Spleen (tissue), 11 donors: Measurements from ENCODE around the gene ARNT2. TPM values are rescaled to one million over a fixed set of nuclear protein-coding genes. Genes with fewer than 3 reads are reported as not detected.

ENCODE experiments used
- DNase-seq: peaks from one replicate; pipeline ENCODE4 v3.0.0-alpha.2; 2020
- H3K27ac ChIP-seq, 8 donors: fragments of 200-600 bp; sonication (generic) in 7 of 8; 1 replicate in 4 of 8; 2 replicates in 4 of 8; pipeline versions ENCODE4 v1.5.0 to v1.8.0; 2016 to 2021; ENCODE audit warnings: inconsistent platforms in 4 of 8, mild to moderate bottlenecking in 4 of 8, moderate library complexity in 1 of 8
- H3K27me3 ChIP-seq, 7 donors: fragments of 200-600 bp; sonication (generic) in 6 of 7; replicated peaks in 1 of 7; 1 replicate in 4 of 7; 2 replicates in 3 of 7; pipeline versions ENCODE4 v1.5.0 to v1.8.0; 2016 to 2021; ENCODE audit warnings: inconsistent platforms in 3 of 7, mild to moderate bottlenecking in 1 of 7
- H3K36me3 ChIP-seq, 6 donors: fragments of 200-600 bp; sonication (generic) in 5 of 6; 1 replicate in 4 of 6; 2 replicates in 2 of 6; pipeline versions ENCODE4 v1.5.0 to v1.8.0; 2016 to 2021; ENCODE audit warnings: inconsistent platforms in 2 of 6
- H3K4me1 ChIP-seq, 6 donors: fragments of 200-600 bp; sonication (generic) in 5 of 6; 1 replicate in 3 of 6; 2 replicates in 3 of 6; pipeline versions ENCODE4 v1.5.0 to v1.8.0; 2016 to 2021; ENCODE audit warnings: inconsistent platforms in 3 of 6
- H3K4me3 ChIP-seq, 8 donors: fragments of 200-600 bp; sonication (generic) in 7 of 8; 1 replicate in 4 of 8; 2 replicates in 4 of 8; pipeline versions ENCODE4 v1.5.0 to v1.8.0; 2016 to 2021; ENCODE audit warnings: inconsistent platforms in 4 of 8, mild to moderate bottlenecking in 4 of 8, moderate library complexity in 2 of 8
- H3K9me3 ChIP-seq, 8 donors: fragments of 200-600 bp; sonication (generic) in 7 of 8; 1 replicate in 4 of 8; 2 replicates in 4 of 8; pipeline versions ENCODE4 v1.5.0 to v1.8.0; 2016 to 2021; ENCODE audit warnings: inconsistent platforms in 4 of 8
- POLR2A ChIP-seq, 3 donors: fragments of 450-650 bp; IDR thresholded peaks; one replicate each; pipeline ENCODE4 v1.5.1; 2017; ENCODE audit warnings: antibody characterized with exemption in 3 of 3, mild to moderate bottlenecking in 1 of 3
- POLR2AphosphoS5 ChIP-seq, 3 donors: sonication (generic); formaldehyde crosslinking; IDR thresholded peaks; one replicate each; pipeline ENCODE4 v1.5.1; 2017; ENCODE audit warnings: antibody characterized with exemption in 3 of 3
- WGBS, 5 donors: extraction: QIAGEN DNeasy Blood & Tissue Kit in 3 of 5; methylation state at CpG; one replicate each; pipeline versions ENCODE4 v1.1.5 to v1.1.7; 2013 to 2018; 5-methylcytosine and 5-hydroxymethylcytosine counted together
- intact Hi-C: fragments of 100-400 bp; cut with DNase I; formaldehyde crosslinking; loops from one replicate; pipeline ENCODE4 v1.15.0; 2023; ENCODE audit warnings: low total_unique reads
- polyA plus RNA-seq, 3 donors: library from polyadenylated mRNA; stranded (reverse); fragments of 200-250 nt; gene quantifications; one replicate each; pipeline ENCODE4 v1.2.1, GENCODE V29; 2013
- total RNA-seq, 7 donors: library from RNA; depleted of rRNA in 3 of 7; stranded (reverse); fragments of >200 nt in 3 of 7; fragmentation: NEBNext Ultra II Directional in 4 of 7; extraction: Animal tissue kit (Norgen Biotek cat#: 25700) in 4 of 7; gene quantifications; one replicate each; pipeline versions ENCODE4 v1.1.0 to v1.2.1, GENCODE V29; 2016 to 2021
- TF ChIP-seq, protein P1 (sequence below), 11 experiments: fragments of 200-600 bp in 7 of 11; fragments of 450-650 bp in 4 of 11; sonication (generic) in 4 of 11; IDR thresholded peaks in 8 of 11; conservative IDR thresholded peaks in 3 of 11; 1 replicate in 7 of 11; 2 replicates in 4 of 11; pipeline versions ENCODE4 v1.4.0 to v1.8.0; 2016 to 2021; ENCODE audit warnings: antibody characterized with exemption in 11 of 11, inconsistent platforms in 4 of 11, mild to moderate bottlenecking in 1 of 11
- donor health status: healthy with polysubstance abuse.
- donor health status: DM: no; HTN: no; CAD: no; lungs with moderate emphysema.
- donor health status: DM: no; HTN: no; CAD: no.
- donor health status: Bipolar disorder and iron deficiency.
- donor health status: healthy.
- donor health status: DM: no; HTN: no; CAD: no.
- donor health status: DM: yes; HTN: yes; CAD: no.

Gene ARNT2
- total and polyA plus RNA-seq, 10 donors = 1.9 to 12.3 (median 9.1) TPM

- Histone ChIP-seq H3K27ac (no peak overlapping the region), H3K27me3 (no peaks in the 10 kb centered on the region), H3K4me1 (no peaks in the 10 kb centered on the region), H3K36me3 (no peaks in the 10 kb centered on the region), H3K4me3 (no peak overlapping the region), H3K9me3 (no peaks in the 10 kb centered on the region)
- intact Hi-C loops = no loop called here
- DNase-seq = no peak
- WGBS, 5 donors = 86 to 91% (median 90%) methylated on average over 7 of the region's 7 CpGs
- TF ChIP-seq POLR2AphosphoS5 (IDR thresholded peaks at IDR 0.05) (no peak), POLR2A (IDR thresholded peaks at IDR 0.05) (no peak)
- TF ChIP-seq, protein P1, sequence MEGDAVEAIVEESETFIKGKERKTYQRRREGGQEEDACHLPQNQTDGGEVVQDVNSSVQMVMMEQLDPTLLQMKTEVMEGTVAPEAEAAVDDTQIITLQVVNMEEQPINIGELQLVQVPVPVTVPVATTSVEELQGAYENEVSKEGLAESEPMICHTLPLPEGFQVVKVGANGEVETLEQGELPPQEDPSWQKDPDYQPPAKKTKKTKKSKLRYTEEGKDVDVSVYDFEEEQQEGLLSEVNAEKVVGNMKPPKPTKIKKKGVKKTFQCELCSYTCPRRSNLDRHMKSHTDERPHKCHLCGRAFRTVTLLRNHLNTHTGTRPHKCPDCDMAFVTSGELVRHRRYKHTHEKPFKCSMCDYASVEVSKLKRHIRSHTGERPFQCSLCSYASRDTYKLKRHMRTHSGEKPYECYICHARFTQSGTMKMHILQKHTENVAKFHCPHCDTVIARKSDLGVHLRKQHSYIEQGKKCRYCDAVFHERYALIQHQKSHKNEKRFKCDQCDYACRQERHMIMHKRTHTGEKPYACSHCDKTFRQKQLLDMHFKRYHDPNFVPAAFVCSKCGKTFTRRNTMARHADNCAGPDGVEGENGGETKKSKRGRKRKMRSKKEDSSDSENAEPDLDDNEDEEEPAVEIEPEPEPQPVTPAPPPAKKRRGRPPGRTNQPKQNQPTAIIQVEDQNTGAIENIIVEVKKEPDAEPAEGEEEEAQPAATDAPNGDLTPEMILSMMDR (IDR thresholded peaks at IDR 0.05 in 8 of 11, conservative IDR thresholded peaks at IDR 0.05 in 3 of 11) = no peak
Observed at GRCh38 chr15:80556694-80557367, 152.6 kb downstream of the ARNT2 start.

GRCh38 chr15:80557441-80558234 is 153.5 kb downstream of the ARNT2 start:
- H3K36me3 ChIP-seq = no peaks in the 10 kb centered on the region
- no peaks in the 10 kb centered on the region for H3K4me1 ChIP-seq
- intact Hi-C loops = no loop called here
- no peak overlapping the region for H3K4me3 ChIP-seq
- TF ChIP-seq POLR2A (IDR thresholded peaks at IDR 0.05) (no peak), POLR2AphosphoS5 (IDR thresholded peaks at IDR 0.05) (no peak)
- TF ChIP-seq, protein P1 (IDR thresholded peaks at IDR 0.05 in 8 of 11, conservative IDR thresholded peaks at IDR 0.05 in 3 of 11) = no peak
- 77 to 94% (median 87%) methylated on average over 5 of the region's 5 CpGs for WGBS, 5 donors
- no peak overlapping the region for H3K27ac ChIP-seq
- DNase-seq = no peak
- H3K9me3 ChIP-seq = no peaks in the 10 kb centered on the region
- H3K27me3 ChIP-seq = no peaks in the 10 kb centered on the region

- Histone ChIP-seq H3K9me3 (no peaks in the 10 kb centered on the region), H3K27ac (no peak overlapping the region), H3K4me1 (peaks cover 0 to 2% (median 0%) of the 10 kb centered on the region in 6 donors), H3K4me3 (no peak overlapping the region), H3K27me3 (no peaks in the 10 kb centered on the region), H3K36me3 (no peaks in the 10 kb centered on the region)
- DNase-seq = no peak
- intact Hi-C loops = no loop called here
- 89 to 94% (median 92%) methylated on average over 4 to 6 of the region's 6 CpGs for WGBS, 5 donors
- TF ChIP-seq POLR2A (IDR thresholded peaks at IDR 0.05) (no peak), POLR2AphosphoS5 (IDR thresholded peaks at IDR 0.05) (no peak)
- TF ChIP-seq, protein P1 (IDR thresholded peaks at IDR 0.05 in 8 of 11, conservative IDR thresholded peaks at IDR 0.05 in 3 of 11) = no peak
Observed at GRCh38 chr15:80558631-80559319, 154.6 kb downstream of the ARNT2 start.

DNA sequence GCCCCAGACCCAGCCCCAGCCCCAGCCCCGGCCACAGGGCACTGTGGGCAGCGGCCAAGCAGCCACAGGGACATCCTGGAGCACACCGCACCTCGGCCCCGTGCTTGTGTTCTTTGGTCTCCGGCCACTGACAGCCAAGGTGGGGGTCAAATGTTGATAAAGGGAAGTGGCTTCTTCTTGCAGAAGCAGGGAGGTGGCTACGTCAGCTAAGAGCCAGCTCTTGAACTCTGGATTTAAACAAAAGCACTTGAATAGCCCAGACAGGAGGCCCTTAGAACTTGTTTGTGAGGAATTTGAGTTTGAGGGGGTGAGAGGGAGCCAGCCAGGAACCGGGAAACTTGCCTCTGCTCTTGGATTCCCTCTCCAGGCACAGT is 155.1 kb downstream of the ARNT2 start:
- H3K4me3 ChIP-seq = no peak overlapping the region
- no peaks in the 10 kb centered on the region for H3K36me3 ChIP-seq
- TF ChIP-seq POLR2AphosphoS5 (IDR thresholded peaks at IDR 0.05) = no peak
- TF ChIP-seq POLR2A (IDR thresholded peaks at IDR 0.05) = no peak
- TF ChIP-seq, protein P1 (IDR thresholded peaks at IDR 0.05 in 8 of 11, conservative IDR thresholded peaks at IDR 0.05 in 3 of 11) = no peak
- 59 to 79% (median 76%) methylated on average over 4 to 8 of the region's 8 CpGs for WGBS, 5 donors
- no peaks in the 10 kb centered on the region for H3K27me3 ChIP-seq
- intact Hi-C loops = no loop called here
- H3K4me1 ChIP-seq = peaks cover 0 to 3% (median 0%) of the 10 kb centered on the region in 6 donors
- H3K27ac ChIP-seq = no peak overlapping the region
- H3K9me3 ChIP-seq = no peaks in the 10 kb centered on the region
- DNase-seq = no peak
